Thoracic aorta (tissue), 2 donors: ENCODE results near the gene PCBD2. TPM values are rescaled to one million over a fixed set of nuclear protein-coding genes. Genes with fewer than 3 reads are reported as not detected.
A peak's percentile ranks its signal among the peaks of the same experiment; 100 is the strongest.
"Not testable (repeated sequence)": the region's sequence is repeated elsewhere in the genome, so short reads cannot be mapped to it uniquely, and the experiment has no call there.

Experiments used
- ATAC-seq: fragments of 150-250 bp; one replicate; pipeline ENCODE4 v1.8.0; 2017; ENCODE audit warnings: low read depth; ENCODE audit not compliant: insufficient number of reproducible peaks, low FRiP score
- DNase-seq: peaks from one replicate; pipeline ENCODE4 v3.0.0-alpha.2; 2020; ENCODE audit warnings: low spot score
- H3K27ac ChIP-seq, 2 donors: fragments of 200-600 bp; sonication (generic); 1 replicate in 1 of 2; 2 replicates in 1 of 2; pipeline ENCODE4 v1.5.1; 2016; ENCODE audit warnings: mild to moderate bottlenecking in 2 of 2, moderate library complexity in 2 of 2
- H3K27me3 ChIP-seq: fragments of 200-600 bp; sonication (generic); replicated peaks from 2 replicates; pipeline ENCODE4 v1.6.0; 2016; ENCODE audit warnings: mild to moderate bottlenecking; ENCODE audit not compliant: insufficient read depth
- H3K36me3 ChIP-seq: fragments of 200-600 bp; sonication (generic); one replicate; pipeline ENCODE4 v1.5.1; 2016
- H3K4me1 ChIP-seq, 2 donors: fragments of 200-600 bp; sonication (generic); 1 replicate in 1 of 2; 2 replicates in 1 of 2; pipeline versions ENCODE4 v1.5.1 to v1.6.0; 2016; ENCODE audit warnings: low read depth in 2 of 2, mild to moderate bottlenecking in 1 of 2; ENCODE audit not compliant: control insufficient read depth in 1 of 2
- H3K4me3 ChIP-seq: fragments of 200-600 bp; sonication (generic); 2 replicates; pipeline ENCODE4 v1.5.1; 2016; ENCODE audit warnings: mild to moderate bottlenecking
- H3K9me3 ChIP-seq: fragments of 200-600 bp; sonication (generic); 2 replicates; pipeline ENCODE4 v1.5.1; 2016
- total RNA-seq, 2 donors: library from RNA; depleted of rRNA; stranded (reverse); fragments of >200 nt; gene quantifications; one replicate each; pipeline versions ENCODE4 v1.1.0 to v1.2.3, GENCODE V29; 2016
- TF ChIP-seq, protein P1 (sequence below): fragments of 200-600 bp; sonication (generic); IDR thresholded peaks from one replicate; pipeline ENCODE4 v1.5.1; 2019; ENCODE audit warnings: antibody characterized with exemption

PCBD2 gene
- total RNA-seq, 2 donors from 2014 or later, result 6.9 to 10.4 TPM

DNA sequence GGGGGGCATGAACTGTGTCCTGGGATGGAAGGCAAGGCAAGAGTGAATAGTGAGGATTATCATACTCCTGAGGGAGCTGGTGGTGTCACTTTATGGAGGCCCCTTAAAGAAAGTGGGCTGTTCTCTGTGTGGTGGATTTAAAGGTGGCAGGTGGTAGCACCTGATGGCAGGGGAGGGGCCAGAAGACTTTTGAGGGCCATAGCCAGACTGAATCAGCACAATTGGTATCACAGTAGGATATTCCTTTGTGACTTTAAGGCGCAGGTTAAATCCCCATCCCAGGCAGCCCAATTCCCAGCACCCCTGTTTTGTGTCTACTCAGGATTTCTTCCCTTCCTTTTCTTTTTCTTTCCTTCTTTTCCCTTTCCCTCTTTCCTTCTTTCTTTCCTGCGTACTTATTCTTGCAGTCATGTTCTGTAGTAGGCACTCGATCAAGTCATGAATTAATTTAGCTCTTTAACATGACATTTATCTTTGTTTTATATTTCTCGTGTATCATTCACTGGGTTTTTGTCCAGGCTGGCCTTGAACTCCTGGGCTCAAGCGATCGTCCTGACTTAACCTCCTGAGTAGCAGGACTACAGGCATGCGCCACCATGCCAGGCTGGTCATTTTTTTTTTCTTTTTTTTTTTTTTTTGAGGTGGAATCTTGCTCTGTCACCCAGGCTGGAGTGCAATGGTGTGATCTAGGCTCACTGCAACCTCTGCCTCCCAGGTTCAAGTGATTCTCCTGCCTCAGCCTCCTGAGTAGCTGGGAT lies 11.0 kb upstream of the PCBD2 start:
- Histone ChIP-seq H3K27ac (no peak overlapping the region), H3K9me3 (no peaks in the 10 kb centered on the region), H3K4me1 (no peaks in the 10 kb centered on the region), H3K4me3 (no peak overlapping the region), H3K27me3 (no peaks in the 10 kb centered on the region), H3K36me3 (peaks cover 15% of the 10 kb centered on the region)
- no peak for ATAC-seq
- no peak for DNase-seq
- TF ChIP-seq, protein P1, sequence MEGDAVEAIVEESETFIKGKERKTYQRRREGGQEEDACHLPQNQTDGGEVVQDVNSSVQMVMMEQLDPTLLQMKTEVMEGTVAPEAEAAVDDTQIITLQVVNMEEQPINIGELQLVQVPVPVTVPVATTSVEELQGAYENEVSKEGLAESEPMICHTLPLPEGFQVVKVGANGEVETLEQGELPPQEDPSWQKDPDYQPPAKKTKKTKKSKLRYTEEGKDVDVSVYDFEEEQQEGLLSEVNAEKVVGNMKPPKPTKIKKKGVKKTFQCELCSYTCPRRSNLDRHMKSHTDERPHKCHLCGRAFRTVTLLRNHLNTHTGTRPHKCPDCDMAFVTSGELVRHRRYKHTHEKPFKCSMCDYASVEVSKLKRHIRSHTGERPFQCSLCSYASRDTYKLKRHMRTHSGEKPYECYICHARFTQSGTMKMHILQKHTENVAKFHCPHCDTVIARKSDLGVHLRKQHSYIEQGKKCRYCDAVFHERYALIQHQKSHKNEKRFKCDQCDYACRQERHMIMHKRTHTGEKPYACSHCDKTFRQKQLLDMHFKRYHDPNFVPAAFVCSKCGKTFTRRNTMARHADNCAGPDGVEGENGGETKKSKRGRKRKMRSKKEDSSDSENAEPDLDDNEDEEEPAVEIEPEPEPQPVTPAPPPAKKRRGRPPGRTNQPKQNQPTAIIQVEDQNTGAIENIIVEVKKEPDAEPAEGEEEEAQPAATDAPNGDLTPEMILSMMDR, result no peak

DNA sequence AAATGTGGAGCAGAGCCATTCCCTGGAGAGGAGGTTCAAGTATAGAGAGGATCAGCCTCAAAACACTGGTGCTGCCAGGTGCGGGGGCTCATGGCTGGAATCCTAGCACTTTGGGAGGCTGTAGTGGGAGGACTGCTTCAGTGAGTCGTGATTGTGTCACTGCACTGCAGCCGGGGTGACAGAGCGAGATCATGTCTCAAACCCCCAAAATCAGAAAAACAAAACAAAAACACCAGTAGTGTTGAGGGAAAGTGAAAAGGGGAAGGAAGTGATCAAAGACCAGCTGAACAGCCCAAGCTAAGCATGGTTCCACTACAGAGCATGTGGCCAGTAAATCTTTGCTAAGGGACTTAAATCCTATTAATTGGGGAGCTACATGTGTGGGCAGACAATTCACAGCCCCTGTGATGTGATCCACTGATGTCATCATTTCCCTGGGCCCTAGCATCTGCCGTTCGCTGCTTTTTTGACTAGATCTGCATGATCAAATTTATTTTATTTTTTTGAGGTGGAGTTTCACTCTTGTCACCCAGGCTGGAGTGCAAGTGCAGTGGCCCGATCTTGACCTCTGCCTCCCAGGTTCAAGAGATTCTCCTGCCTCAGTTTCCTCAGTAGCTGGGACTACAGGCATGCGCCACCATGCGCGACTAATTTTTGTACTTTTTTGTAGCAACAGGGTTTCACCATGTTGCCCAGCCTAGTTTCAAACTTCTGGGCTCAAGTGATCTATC lies 2.7 kb upstream of the PCBD2 start:
- no peak overlapping the region for H3K4me3 ChIP-seq
- TF ChIP-seq, protein P1, result no peak
- H3K4me1 ChIP-seq, result no peaks in the 10 kb centered on the region
- no peaks in the 10 kb centered on the region for H3K27me3 ChIP-seq
- H3K9me3 ChIP-seq, result no peaks in the 10 kb centered on the region
- no peaks in the 10 kb centered on the region for H3K36me3 ChIP-seq
- H3K27ac ChIP-seq, result no peak overlapping the region
- ATAC-seq (no peak), DNase-seq (no peak)

DNA sequence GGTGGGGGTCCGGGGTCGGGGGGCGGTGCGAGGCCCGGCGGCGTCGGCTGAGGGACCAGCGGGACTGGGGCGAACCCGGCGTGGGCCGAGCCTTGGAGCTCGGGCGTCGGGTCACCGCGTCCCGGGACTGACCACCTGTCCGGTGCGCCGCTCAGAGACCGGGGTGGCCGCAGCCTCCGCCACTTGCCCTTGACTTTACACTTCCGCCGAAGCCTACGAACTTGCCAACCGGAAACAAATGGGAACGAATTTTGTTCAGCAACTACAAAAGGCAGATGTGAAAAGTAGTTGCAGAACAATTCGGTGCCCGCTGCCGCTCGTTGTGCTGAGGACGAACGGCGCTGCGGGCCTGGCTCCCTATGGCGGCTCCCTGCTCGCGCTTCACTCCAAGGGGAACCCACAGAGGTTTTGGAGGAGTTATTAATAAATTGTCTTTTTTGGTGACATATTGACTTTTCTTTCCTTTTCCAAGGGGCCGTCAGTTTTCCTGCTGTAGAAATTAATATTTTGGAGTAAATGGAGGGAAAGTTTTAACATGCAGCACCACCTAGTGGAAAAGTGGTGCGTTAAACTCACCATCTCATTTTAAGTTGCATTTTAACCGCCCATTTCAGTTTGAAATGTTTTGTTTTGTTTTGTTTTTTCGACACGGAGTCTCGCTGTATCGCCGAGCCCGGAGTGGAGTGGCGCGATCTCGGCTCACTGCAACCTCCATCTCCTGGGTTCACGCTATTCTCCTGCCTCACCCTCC lies 490 bp downstream of the PCBD2 start:
- Histone ChIP-seq H3K9me3 (no peaks in the 10 kb centered on the region), H3K4me1 (no peaks in the 10 kb centered on the region), H3K4me3 (peak overlapping the region; percentile 89), H3K27ac (peak overlapping the region; percentile 96 to 98), H3K36me3 (no peaks in the 10 kb centered on the region), H3K27me3 (no peaks in the 10 kb centered on the region)
- DNase-seq (no peak), ATAC-seq (peak; percentile 18)
- TF ChIP-seq, protein P1, result peak; percentile 68

DNA sequence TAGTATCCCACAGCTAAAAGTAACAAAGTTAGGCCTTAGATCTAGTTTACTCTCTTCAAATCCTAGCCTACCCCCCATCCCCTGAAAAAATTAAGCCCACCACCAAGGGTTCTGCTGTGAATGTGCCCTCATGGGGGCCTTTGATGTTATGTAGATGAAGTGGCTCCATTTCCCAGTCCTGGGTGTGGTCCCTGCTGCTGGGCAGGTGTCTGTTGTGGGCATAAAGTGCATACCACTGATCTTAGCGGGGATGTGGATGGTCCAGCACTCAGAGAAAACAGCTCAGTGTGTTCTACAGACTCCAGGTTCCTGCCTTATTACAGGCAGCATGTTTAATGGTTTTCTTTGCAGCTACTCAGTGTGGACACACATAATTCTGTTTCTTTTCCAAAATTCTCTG lies 1.9 kb downstream of the PCBD2 start:
- DNase-seq (no peak), ATAC-seq (no peak)
- H3K9me3 ChIP-seq, result no peaks in the 10 kb centered on the region
- H3K36me3 ChIP-seq, result peaks cover 4% of the 10 kb centered on the region
- H3K4me3 ChIP-seq, result no peak overlapping the region
- no peaks in the 10 kb centered on the region for H3K27me3 ChIP-seq
- H3K4me1 ChIP-seq, result no peaks in the 10 kb centered on the region
- TF ChIP-seq, protein P1, result no peak
- no peak overlapping the region for H3K27ac ChIP-seq

DNA sequence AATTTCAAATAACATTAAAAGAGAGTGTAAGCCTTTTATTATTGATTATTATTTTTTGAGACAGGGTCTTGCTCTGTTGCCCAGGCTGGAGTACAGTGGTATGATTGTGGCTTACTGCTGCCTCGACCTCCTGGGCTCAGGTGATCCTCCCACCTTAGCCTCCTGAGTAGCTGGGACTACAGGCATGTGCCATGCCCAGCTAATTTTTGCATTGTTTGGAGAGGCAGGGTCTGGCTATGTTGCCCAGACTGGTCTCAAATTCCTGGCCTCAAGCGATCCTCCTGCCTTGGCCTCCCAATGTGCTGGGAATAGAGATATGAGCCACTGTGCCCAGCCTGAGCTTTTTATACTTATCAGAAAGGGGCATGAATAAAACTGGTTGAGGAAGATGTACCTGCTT lies 5.8 kb downstream of the PCBD2 start:
- not testable (repeated sequence) for H3K9me3 ChIP-seq, H3K27me3 ChIP-seq, H3K27ac ChIP-seq, ATAC-seq, DNase-seq, H3K4me1 ChIP-seq, H3K4me3 ChIP-seq
- peaks cover 12% of the 10 kb centered on the region for H3K36me3 ChIP-seq
